GM20431 (cell line): ENCODE measurements around the gene KRT84.

Source experiments
- in situ Hi-C: fragments of 300-500 bp; cut with MseI, MboI; formaldehyde crosslinking; loops from one replicate; pipeline ENCODE4 v1.15.0; 2020; ENCODE audit warnings: low sequenced_read_pairs; ENCODE audit not compliant: unreplicated experiment

Gene KRT84

GRCh38 chr12:52390739-52391617, 5.5 kb upstream of the KRT84 start:
- in situ Hi-C loops: loop anchor here (25.0 kb wide), 1 partner anchor 496 kb away; no protein-coding TSS in a partner anchor

- in situ Hi-C loops: loop anchor here (25.0 kb wide), 1 partner anchor 498 kb away; no protein-coding TSS in a partner anchor
These were observed 4.1 kb upstream of the KRT84 start for GRCh38 chr12:52389313-52390207.

GRCh38 chr12:52387859-52388258, 2.4 kb upstream of the KRT84 start:
- in situ Hi-C loops: loop anchor here (25.0 kb wide), 1 partner anchor 499 kb away; no protein-coding TSS in a partner anchor

- in situ Hi-C loops: loop anchor here (25.0 kb wide), 1 partner anchor 504 kb away; no protein-coding TSS in a partner anchor
These were observed 2.1 kb downstream of the KRT84 start for GRCh38 chr12:52383331-52383730.

GRCh38 chr12:52382854-52383253, 2.6 kb downstream of the KRT84 start:
- in situ Hi-C loops: loop anchor here (25.0 kb wide), 1 partner anchor 504 kb away; no protein-coding TSS in a partner anchor

- in situ Hi-C loops: loop anchor here (25.0 kb wide), 1 partner anchor 506 kb away; no protein-coding TSS in a partner anchor
These were observed 4.2 kb downstream of the KRT84 start for GRCh38 chr12:52381206-52381605.

- in situ Hi-C loops: loop anchor here (25.0 kb wide), 1 partner anchor 507 kb away; no protein-coding TSS in a partner anchor
These were observed 5.2 kb downstream of the KRT84 start for GRCh38 chr12:52380271-52380694.

GRCh38 chr12:52379536-52379935, 5.9 kb downstream of the KRT84 start:
- in situ Hi-C loops: loop anchor here (25.0 kb wide), 1 partner anchor 508 kb away; no protein-coding TSS in a partner anchor

- in situ Hi-C loops: loop anchor here (25.0 kb wide), 1 partner anchor 509 kb away; no protein-coding TSS in a partner anchor
These were observed 7.4 kb downstream of the KRT84 start for GRCh38 chr12:52378091-52378490.

- in situ Hi-C loops: loop anchor here (25.0 kb wide), 1 partner anchor 510 kb away; no protein-coding TSS in a partner anchor
These were observed 8.2 kb downstream of the KRT84 start for GRCh38 chr12:52377266-52377665.

- in situ Hi-C loops: loop anchor here (25.0 kb wide), 1 partner anchor 615 kb away; no protein-coding TSS in a partner anchor
These were observed 13.0 kb downstream of the KRT84 start for GRCh38 chr12:52372216-52373154.

- in situ Hi-C loops: loop anchor here (25.0 kb wide), 1 partner anchor 616 kb away; no protein-coding TSS in a partner anchor
These were observed 13.7 kb downstream of the KRT84 start for GRCh38 chr12:52371716-52372115.

GRCh38 chr12:52370926-52371608, 14.4 kb downstream of the KRT84 start:
- in situ Hi-C loops: loop anchor here (25.0 kb wide), 1 partner anchor 616 kb away; no protein-coding TSS in a partner anchor

- in situ Hi-C loops: loop anchor here (25.0 kb wide), 1 partner anchor 617 kb away; no protein-coding TSS in a partner anchor
These were observed 15.6 kb downstream of the KRT84 start for GRCh38 chr12:52369809-52370208.

- in situ Hi-C loops: loop anchor here (25.0 kb wide), 1 partner anchor 618 kb away; no protein-coding TSS in a partner anchor
These were observed 16.2 kb downstream of the KRT84 start for GRCh38 chr12:52369211-52369610.

- in situ Hi-C loops: loop anchor here (25.0 kb wide), 1 partner anchor 619 kb away; no protein-coding TSS in a partner anchor
These were observed 16.9 kb downstream of the KRT84 start for GRCh38 chr12:52368508-52368907.

GRCh38 chr12:52367876-52368275, 17.6 kb downstream of the KRT84 start:
- in situ Hi-C loops: loop anchor here (25.0 kb wide), 1 partner anchor 619 kb away; no protein-coding TSS in a partner anchor
